Naive B cell (primary cell): Measurements from ENCODE around the gene DLGAP4. TPM values are rescaled to one million over a fixed set of nuclear protein-coding genes. Genes with fewer than 3 reads are reported as not detected.

Experiments used
- ATAC-seq, 2 donors: fragments of 150-1000 bp; cut with Tn5 transposase; 2 replicates each; pipeline ENCODE4 v1.10.0; 2021; ENCODE audit warnings: low read depth in 2 of 2, mild to moderate bottlenecking in 2 of 2, moderate library complexity in 2 of 2
- DNase-seq: peaks from one replicate; pipeline ENCODE4 v3.0.0; 2022
- H3K27ac Mint-ChIP-seq, 6 donors: one replicate each; pipeline ENCODE4 v1.8.0; 2020 to 2022; ENCODE audit warnings: mild to moderate bottlenecking in 6 of 6, mixed read lengths in 6 of 6, moderate library complexity in 5 of 6, inconsistent platforms in 2 of 6
- H3K27me3 Mint-ChIP-seq, 3 donors: one replicate each; pipeline ENCODE4 v1.8.0; 2021 to 2022; ENCODE audit warnings: mixed read lengths in 3 of 3, mild to moderate bottlenecking in 1 of 3
- H3K36me3 Mint-ChIP-seq, 2 donors: one replicate each; pipeline ENCODE4 v1.8.0; 2020 to 2022; ENCODE audit warnings: mixed read lengths in 2 of 2, inconsistent platforms in 1 of 2, mild to moderate bottlenecking in 1 of 2
- H3K4me1 Mint-ChIP-seq, 3 donors: one replicate each; pipeline ENCODE4 v1.8.0; 2020 to 2022; ENCODE audit warnings: mixed read lengths in 3 of 3, inconsistent platforms in 1 of 3, mild to moderate bottlenecking in 1 of 3, moderate library complexity in 1 of 3
- H3K4me3 Mint-ChIP-seq, 8 donors: one replicate each; pipeline ENCODE4 v1.8.0; 2020 to 2022; ENCODE audit warnings: mild to moderate bottlenecking in 8 of 8, mixed read lengths in 8 of 8, moderate library complexity in 8 of 8, inconsistent platforms in 2 of 8
- H3K9me3 Mint-ChIP-seq, 7 donors: one replicate each; pipeline ENCODE4 v1.8.0; 2020 to 2022; ENCODE audit warnings: mixed read lengths in 7 of 7, mild to moderate bottlenecking in 5 of 7, inconsistent platforms in 2 of 7, moderate library complexity in 1 of 7
- polyA plus RNA-seq, 6 donors: library from polyadenylated mRNA; unstranded; fragments of 300-500 nt; fragmentation: Illumina TruSeq; gene quantifications; one replicate each; pipeline ENCODE4 v1.2.3, GENCODE V29; 2021; ENCODE audit warnings: low read depth in 6 of 6

The DLGAP4 gene
- polyA plus RNA-seq, 6 donors from 2014 or later = 15.3 to 35.5 (median 21.1) TPM

DNA sequence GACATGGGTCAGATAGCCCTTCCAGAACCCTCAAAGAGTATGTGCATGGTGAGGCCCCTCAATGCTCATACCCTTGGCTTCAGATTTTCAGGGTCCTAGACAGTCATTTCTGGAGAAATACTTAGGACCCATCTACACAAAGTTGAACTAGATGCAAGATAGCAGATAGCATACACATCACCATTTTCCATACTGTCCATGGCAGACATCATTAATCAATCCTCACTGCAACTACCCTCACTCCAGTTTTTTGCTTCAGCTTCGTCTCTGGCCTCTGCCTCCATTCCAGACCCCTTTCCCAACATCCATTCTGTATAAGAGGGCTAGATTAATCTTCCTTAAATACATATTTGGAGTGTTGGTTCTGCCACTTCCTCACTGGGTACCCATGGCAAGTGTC is 139.7 kb downstream of the DLGAP4 start:
- Mint-ChIP-seq H3K4me1 (no peaks in the 10 kb centered on the region), H3K27me3 (peaks cover 8 to 36% (median 21%) of the 10 kb centered on the region in 3 donors)

GRCh38 chr20:36446557-36446956 is 140.4 kb downstream of the DLGAP4 start:
- Mint-ChIP-seq H3K27ac (no peak overlapping the region), H3K36me3 (peaks cover 0 to 4% of the 10 kb centered on the region in 2 donors), H3K27me3 (peaks cover 8 to 29% (median 14%) of the 10 kb centered on the region in 3 donors), H3K4me3 (no peak overlapping the region), H3K9me3 (peaks cover 0 to 2% (median 0%) of the 10 kb centered on the region in 7 donors), H3K4me1 (no peaks in the 10 kb centered on the region)
- ATAC-seq (no peak), DNase-seq (no peak)

More for the DNA sequence above, 139.7 kb downstream of the DLGAP4 start:
- no peak overlapping the region for H3K4me3 Mint-ChIP-seq
- ATAC-seq (no peak), DNase-seq (no peak)
- H3K9me3 Mint-ChIP-seq = peaks cover 0 to 2% (median 0%) of the 10 kb centered on the region in 7 donors
- peaks cover 0 to 4% of the 10 kb centered on the region in 2 donors for H3K36me3 Mint-ChIP-seq
- no peak overlapping the region for H3K27ac Mint-ChIP-seq

DNA sequence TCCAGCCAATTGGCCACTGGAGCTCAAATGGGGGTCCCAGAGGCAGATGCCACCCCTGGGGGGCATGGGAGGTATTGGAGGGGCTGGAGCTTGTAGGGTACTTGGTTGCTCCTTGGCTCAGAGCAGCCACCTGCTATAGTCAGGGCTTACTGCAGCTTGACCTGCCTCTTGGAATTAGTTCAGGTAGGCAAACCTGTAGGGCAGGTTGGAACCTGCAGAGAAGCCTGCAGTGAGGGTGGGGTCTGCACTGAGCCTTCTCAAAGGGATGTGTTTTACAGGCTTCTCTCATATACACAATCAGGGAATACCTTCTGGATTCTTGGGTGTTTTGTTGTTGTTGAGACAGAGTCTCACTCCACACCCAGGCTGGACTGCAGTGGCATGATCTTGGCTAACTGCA is 141.0 kb downstream of the DLGAP4 start:
- peaks cover 8 to 26% (median 10%) of the 10 kb centered on the region in 3 donors for H3K27me3 Mint-ChIP-seq

DNA sequence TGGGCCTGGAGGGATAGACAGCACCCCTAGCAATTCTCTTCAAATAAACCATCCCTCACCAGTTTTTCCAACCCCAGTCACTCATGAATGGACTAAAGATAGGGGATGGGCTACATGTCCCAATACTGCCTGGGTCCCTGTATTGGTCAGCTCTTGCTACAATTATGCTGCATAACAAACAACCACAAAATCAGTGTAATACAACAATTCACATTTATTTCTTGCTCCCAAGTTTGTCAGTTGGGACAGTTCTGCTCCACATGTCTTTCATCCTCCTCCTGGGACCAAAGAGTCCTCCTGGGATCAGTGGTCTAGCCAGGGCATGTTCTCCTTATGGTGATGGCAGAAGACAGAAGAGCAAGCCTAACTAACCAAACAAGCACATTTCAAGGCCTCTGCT is 143.5 kb downstream of the DLGAP4 start:
- ATAC-seq (no peak), DNase-seq (no peak)
- H3K4me1 Mint-ChIP-seq = no peaks in the 10 kb centered on the region
- H3K27ac Mint-ChIP-seq = no peak overlapping the region
- no peak overlapping the region for H3K4me3 Mint-ChIP-seq
- H3K9me3 Mint-ChIP-seq = peaks cover 0 to 2% (median 0%) of the 10 kb centered on the region in 7 donors
- H3K36me3 Mint-ChIP-seq = peaks cover 0 to 4% of the 10 kb centered on the region in 2 donors
- peaks cover 8 to 23% (median 16%) of the 10 kb centered on the region in 3 donors for H3K27me3 Mint-ChIP-seq

More for the DNA sequence above, 141.0 kb downstream of the DLGAP4 start:
- DNase-seq (no peak), ATAC-seq (no peak)
- H3K27ac Mint-ChIP-seq = no peak overlapping the region
- no peaks in the 10 kb centered on the region for H3K4me1 Mint-ChIP-seq
- peaks cover 0 to 2% (median 0%) of the 10 kb centered on the region in 7 donors for H3K9me3 Mint-ChIP-seq
- H3K4me3 Mint-ChIP-seq = no peak overlapping the region
- H3K36me3 Mint-ChIP-seq = peaks cover 0 to 4% of the 10 kb centered on the region in 2 donors

- ATAC-seq (no peak), DNase-seq (no peak)
- Mint-ChIP-seq H3K36me3 (peaks cover 0 to 4% of the 10 kb centered on the region in 2 donors), H3K27me3 (peaks cover 2 to 23% (median 19%) of the 10 kb centered on the region in 3 donors), H3K4me1 (peaks cover 0 to 2% (median 0%) of the 10 kb centered on the region in 3 donors), H3K9me3 (peaks cover 0 to 2% (median 0%) of the 10 kb centered on the region in 7 donors), H3K27ac (no peak overlapping the region), H3K4me3 (no peak overlapping the region)
Measured at GRCh38 chr20:36454332-36454697, 148.2 kb downstream of the DLGAP4 start.

DNA sequence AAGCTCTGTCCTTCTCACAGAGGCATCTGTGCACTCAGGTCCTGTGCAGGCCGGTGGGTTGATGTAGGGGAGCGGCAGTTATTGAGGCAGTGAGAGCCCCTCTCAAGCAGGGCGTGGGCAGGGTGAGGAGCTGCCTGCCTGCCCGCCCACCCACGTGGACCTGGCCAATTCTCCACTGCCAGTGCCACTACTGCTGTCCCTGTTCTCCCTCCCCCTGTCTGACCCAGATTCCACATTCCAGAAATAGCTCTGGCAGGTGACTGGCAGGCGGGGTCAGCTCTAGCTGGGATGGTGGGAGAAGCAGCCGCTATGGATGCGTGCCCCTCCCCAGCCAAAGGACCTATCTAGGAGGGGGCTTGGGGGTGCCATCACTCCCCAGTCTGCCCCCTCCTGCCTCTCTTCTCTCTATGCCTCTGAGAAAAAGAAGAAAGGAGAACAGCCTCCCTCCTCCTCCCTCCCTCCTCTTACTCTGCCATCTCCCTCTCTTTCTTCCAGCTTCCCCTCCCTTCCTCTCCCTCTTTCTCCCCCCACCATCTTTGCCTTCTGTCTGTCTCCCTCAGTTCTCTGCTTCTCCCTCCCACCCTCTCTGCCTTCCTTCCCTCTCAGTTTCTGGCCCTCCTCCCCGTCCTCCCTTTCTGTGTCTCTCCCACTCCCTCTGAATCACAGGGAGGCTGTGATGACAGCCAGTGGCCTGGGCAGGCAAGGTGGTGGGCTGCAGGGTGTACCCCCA is 148.7 kb downstream of the DLGAP4 start:
- Mint-ChIP-seq H3K9me3 (peaks cover 0 to under 1% (median 0%) of the 10 kb centered on the region in 7 donors), H3K4me1 (peaks cover 0 to 2% (median 0%) of the 10 kb centered on the region in 3 donors), H3K4me3 (no peak overlapping the region), H3K27me3 (peaks cover 0 to 19% (median 18%) of the 10 kb centered on the region in 3 donors), H3K36me3 (peaks cover 0 to under 1% of the 10 kb centered on the region in 2 donors), H3K27ac (peak overlapping the region in 1 of 6 donors; percentile 92)
- DNase-seq = no peak
- no peak for ATAC-seq

GRCh38 chr20:36455972-36456625 is 150.0 kb downstream of the DLGAP4 start:
- Mint-ChIP-seq H3K36me3 (no peaks in the 10 kb centered on the region), H3K4me1 (peaks cover 5 to 12% (median 6%) of the 10 kb centered on the region in 3 donors), H3K27me3 (peaks cover 0 to 19% (median 17%) of the 10 kb centered on the region in 3 donors), H3K27ac (peak overlapping the region in 3 of 6 donors; percentile 20 to 62 (median 60)), H3K4me3 (peak overlapping the region in 1 of 8 donors; percentile 3), H3K9me3 (no peaks in the 10 kb centered on the region)
- no peak for DNase-seq
- ATAC-seq = no peak

GRCh38 chr20:36460648-36461599 is 154.8 kb downstream of the DLGAP4 start:
- ATAC-seq (peak; percentile 82 to 83), DNase-seq (peak; percentile 86)
- H3K4me1 Mint-ChIP-seq = peaks cover 30 to 50% (median 44%) of the 10 kb centered on the region in 3 donors
- no peaks in the 10 kb centered on the region for H3K36me3 Mint-ChIP-seq
- peak overlapping the region; percentile 73 to 96 (median 90) for H3K4me3 Mint-ChIP-seq
- H3K9me3 Mint-ChIP-seq = no peaks in the 10 kb centered on the region
- H3K27ac Mint-ChIP-seq = peak overlapping the region; percentile 96 to 98 (median 97)
- peaks cover 0 to 4% (median 1%) of the 10 kb centered on the region in 3 donors for H3K27me3 Mint-ChIP-seq

DNA sequence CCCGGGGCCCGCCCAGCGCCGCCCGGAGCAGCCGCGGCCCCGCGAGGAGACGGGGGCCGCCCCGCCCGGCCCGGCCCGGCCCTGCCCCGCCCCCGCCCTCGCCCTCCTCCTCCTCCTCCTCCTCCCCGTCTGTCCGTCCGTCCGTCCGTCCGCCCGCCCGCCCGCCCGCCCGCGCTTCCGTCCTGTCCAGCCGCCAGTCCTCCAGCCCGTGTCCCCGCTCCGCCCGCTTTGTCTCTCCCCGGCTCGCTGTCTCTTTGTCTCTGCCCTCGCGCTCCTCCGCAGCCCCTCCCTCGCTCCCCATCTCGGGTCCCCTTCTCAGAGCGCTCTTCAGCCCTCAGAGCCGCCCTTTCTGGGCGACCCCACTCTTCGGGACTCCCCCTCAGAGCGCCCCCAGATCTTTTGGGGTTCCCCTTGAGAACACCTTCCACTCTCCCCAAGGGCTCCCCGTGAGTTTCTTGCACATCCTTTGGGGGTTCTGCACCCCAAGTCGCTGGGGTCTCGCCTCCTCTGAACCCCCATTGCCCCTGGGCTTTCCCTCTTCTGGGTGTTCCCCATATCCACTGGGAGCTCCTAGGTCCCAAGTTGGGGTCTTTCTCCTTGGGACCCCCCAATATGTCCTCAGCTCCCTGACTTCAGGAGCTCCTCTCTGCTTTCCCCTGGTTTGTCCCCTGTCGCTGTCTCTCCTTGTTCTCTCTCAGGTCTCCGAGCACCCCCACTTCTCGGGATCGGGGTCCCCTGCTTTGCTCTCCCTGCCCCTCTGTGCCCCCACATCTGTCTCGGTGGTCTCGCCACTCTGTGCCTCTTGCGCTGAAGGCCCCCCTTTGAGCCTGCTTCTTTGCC is 155.7 kb downstream of the DLGAP4 start:
- ATAC-seq (peak; percentile 32 to 34), DNase-seq (no peak)
- H3K4me1 Mint-ChIP-seq = peaks cover 39 to 59% (median 53%) of the 10 kb centered on the region in 3 donors
- H3K36me3 Mint-ChIP-seq = no peaks in the 10 kb centered on the region
- no peaks in the 10 kb centered on the region for H3K27me3 Mint-ChIP-seq
- no peaks in the 10 kb centered on the region for H3K9me3 Mint-ChIP-seq
- peak overlapping the region; percentile 91 to 98 (median 97) for H3K27ac Mint-ChIP-seq
- peak overlapping the region; percentile 91 to 97 (median 96) for H3K4me3 Mint-ChIP-seq

DNA sequence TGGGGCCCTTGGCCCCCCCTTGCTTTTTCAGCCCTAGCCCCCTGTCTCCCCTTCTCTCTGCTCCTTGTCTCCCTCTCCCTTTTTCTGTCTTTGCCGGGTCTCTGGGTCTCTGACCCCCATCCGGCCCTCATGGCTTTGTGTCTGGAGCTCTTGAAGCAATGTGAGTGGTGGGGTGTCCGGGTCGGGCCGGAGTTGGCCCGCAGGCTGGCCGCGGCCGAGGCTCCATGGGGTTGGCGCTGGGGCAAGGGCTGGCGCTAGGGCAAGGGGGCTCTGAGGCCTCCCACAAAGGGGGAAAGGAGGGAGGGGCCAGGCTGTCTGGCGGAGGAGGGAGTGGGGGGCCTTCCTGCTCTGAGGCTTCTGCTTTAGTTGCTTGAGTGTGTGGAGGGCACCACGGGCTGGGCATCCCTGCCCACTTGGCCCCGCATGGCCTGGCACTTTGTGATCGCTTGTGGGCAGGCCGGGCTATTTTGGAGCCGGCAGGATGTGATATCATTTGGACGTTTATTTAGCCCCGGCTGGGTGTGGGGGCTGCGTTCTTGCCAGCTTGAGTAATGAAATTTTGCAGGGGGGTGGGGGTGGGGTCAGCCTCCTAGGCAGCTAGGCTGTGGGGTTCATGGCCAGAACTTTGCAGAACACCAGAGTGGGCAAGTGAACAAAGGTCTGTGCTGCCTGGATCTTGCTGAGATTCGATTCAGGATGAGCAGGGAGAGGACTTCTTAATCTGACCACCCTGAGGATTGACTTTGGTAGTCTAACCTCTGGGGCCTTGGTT is 156.5 kb downstream of the DLGAP4 start:
- H3K9me3 Mint-ChIP-seq = no peaks in the 10 kb centered on the region
- H3K27me3 Mint-ChIP-seq = no peaks in the 10 kb centered on the region
- H3K4me3 Mint-ChIP-seq = peak overlapping the region; percentile 91 to 97 (median 96)
- peak overlapping the region; percentile 86 to 98 (median 97) for H3K27ac Mint-ChIP-seq
- DNase-seq = peak; percentile 25
- peaks cover 47 to 67% (median 61%) of the 10 kb centered on the region in 3 donors for H3K4me1 Mint-ChIP-seq
- ATAC-seq = no peak
- H3K36me3 Mint-ChIP-seq = no peaks in the 10 kb centered on the region

- no peak for ATAC-seq
- no peaks in the 10 kb centered on the region for H3K27me3 Mint-ChIP-seq
- H3K4me1 Mint-ChIP-seq = peaks cover 53 to 75% (median 67%) of the 10 kb centered on the region in 3 donors
- peak overlapping the region; percentile 91 to 97 (median 96) for H3K4me3 Mint-ChIP-seq
- H3K27ac Mint-ChIP-seq = peak overlapping the region in 5 of 6 donors; percentile 86 to 98 (median 97)
- no peaks in the 10 kb centered on the region for H3K36me3 Mint-ChIP-seq
- H3K9me3 Mint-ChIP-seq = no peaks in the 10 kb centered on the region
- DNase-seq = no peak
Measured at GRCh38 chr20:36463212-36464061, 157.3 kb downstream of the DLGAP4 start.
